ENCODE measurements around the gene LCN12. TPM values are rescaled to one million over a fixed set of nuclear protein-coding genes. Genes with fewer than 3 reads are reported as not detected.

The LCN12 gene
- total RNA-seq, 1 donor from 2014 or later, result 7.8 TPM

- TF ChIP-seq, protein P1, sequence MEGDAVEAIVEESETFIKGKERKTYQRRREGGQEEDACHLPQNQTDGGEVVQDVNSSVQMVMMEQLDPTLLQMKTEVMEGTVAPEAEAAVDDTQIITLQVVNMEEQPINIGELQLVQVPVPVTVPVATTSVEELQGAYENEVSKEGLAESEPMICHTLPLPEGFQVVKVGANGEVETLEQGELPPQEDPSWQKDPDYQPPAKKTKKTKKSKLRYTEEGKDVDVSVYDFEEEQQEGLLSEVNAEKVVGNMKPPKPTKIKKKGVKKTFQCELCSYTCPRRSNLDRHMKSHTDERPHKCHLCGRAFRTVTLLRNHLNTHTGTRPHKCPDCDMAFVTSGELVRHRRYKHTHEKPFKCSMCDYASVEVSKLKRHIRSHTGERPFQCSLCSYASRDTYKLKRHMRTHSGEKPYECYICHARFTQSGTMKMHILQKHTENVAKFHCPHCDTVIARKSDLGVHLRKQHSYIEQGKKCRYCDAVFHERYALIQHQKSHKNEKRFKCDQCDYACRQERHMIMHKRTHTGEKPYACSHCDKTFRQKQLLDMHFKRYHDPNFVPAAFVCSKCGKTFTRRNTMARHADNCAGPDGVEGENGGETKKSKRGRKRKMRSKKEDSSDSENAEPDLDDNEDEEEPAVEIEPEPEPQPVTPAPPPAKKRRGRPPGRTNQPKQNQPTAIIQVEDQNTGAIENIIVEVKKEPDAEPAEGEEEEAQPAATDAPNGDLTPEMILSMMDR (IDR thresholded peaks at IDR 0.05; ENCODE audit: borderline replicate concordance), result no peak
- no peaks in the 10 kb centered on the region for H3K36me3 ChIP-seq
- intact Hi-C loops (cut with micrococcal nuclease), result no loop called here
- H3K9me3 ChIP-seq (replicated peaks), result no peaks in the 10 kb centered on the region
- peaks cover 56% of the 10 kb centered on the region for H3K4me1 ChIP-seq
- no peak overlapping the region for H3K4me3 ChIP-seq
- DNase-seq, result no peak
- H3K27ac ChIP-seq (replicated peaks), result no peak overlapping the region
- H3K27me3 ChIP-seq (ENCODE audit: low read depth), result no peaks in the 10 kb centered on the region
Observed at GRCh38 chr9:136964171-136964689, 12.2 kb downstream of the LCN12 start.

DNA sequence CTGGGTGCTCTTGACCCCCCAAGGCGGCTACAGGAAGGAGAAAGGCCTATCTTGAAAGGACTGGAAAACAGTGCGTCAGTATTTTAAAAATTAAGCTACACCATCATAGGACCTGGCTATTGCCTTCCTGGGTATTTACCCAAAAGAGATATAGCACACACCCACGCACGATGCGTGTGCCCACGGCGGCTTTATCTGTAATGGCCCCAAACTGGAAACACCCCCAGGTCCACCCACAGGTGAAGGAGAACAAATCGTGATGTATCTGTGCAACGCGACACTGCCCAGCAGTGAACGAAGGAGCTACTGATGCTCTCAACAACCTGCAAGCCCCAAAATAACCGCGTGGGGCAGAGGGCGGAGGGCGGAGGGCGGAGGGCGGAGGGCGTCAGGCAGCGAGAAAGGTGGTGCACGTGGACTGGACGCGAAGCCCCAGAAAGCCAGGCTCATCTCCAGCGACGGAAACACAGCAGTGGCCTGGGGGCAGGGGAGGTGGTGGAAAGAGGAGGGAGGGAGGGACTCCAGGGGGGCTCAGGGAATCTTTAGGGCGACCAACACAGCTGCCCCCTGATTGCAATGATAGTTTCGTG, 12.9 kb downstream of the LCN12 start:
- Histone ChIP-seq H3K36me3 (no peaks in the 10 kb centered on the region), H3K4me3 (no peak overlapping the region), H3K27ac (replicated peaks) (no peak overlapping the region), H3K27me3 (ENCODE audit: low read depth) (no peaks in the 10 kb centered on the region), H3K4me1 (peaks cover 56% of the 10 kb centered on the region), H3K9me3 (replicated peaks) (no peaks in the 10 kb centered on the region)
- TF ChIP-seq, protein P1 (IDR thresholded peaks at IDR 0.05; ENCODE audit: borderline replicate concordance), result no peak
- intact Hi-C loops (cut with micrococcal nuclease), result no loop called here
- DNase-seq, result no peak

DNA sequence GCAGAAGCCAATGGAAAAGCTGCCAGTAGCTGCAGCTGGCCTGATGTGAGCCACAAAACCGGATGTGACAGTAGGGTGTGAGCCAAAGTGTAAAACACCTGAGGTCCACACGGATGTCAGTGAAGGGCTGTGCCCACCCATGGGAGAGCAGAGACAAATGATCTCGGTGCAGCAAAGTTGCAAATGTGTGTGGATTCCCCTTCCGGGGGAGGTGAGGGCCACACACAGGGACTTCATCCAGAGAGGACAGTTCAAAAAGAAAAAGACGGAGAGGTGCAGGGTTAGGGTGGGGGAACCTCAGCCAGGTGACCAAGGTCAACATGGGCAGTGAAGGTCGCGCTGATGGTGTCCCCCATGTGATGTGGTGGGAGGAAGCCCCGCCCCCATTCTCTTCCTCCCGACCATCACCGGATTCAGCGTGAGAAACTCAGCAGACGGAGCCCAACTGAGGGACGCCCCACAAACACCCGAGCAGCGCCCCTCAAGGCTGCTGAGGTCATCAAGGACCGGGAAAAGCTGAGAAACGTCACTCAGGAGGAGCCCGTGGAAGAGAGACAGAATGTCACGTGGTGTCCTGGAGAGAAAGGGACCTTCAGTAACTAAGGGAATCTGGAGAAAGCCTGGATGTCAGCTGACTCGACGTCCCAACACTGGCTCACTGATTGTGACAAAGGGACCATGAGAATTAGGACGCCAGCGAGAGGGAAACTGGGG, 13.9 kb downstream of the LCN12 start:
- no peaks in the 10 kb centered on the region for H3K27me3 ChIP-seq (ENCODE audit: low read depth)
- peak overlapping the region; percentile 34 for H3K4me3 ChIP-seq
- H3K27ac ChIP-seq (replicated peaks), result no peak overlapping the region
- H3K4me1 ChIP-seq, result peaks cover 60% of the 10 kb centered on the region
- TF ChIP-seq, protein P1 (IDR thresholded peaks at IDR 0.05; ENCODE audit: borderline replicate concordance), result no peak
- no peak for DNase-seq
- H3K36me3 ChIP-seq, result no peaks in the 10 kb centered on the region
- intact Hi-C loops (cut with micrococcal nuclease), result no loop called here
- no peaks in the 10 kb centered on the region for H3K9me3 ChIP-seq (replicated peaks)

GRCh38 chr9:136968333-136969127, 16.5 kb downstream of the LCN12 start:
- TF ChIP-seq, protein P1 (IDR thresholded peaks at IDR 0.05; ENCODE audit: borderline replicate concordance), result no peak
- H3K36me3 ChIP-seq, result no peaks in the 10 kb centered on the region
- DNase-seq, result no peak
- peaks cover 51% of the 10 kb centered on the region for H3K4me1 ChIP-seq
- H3K4me3 ChIP-seq, result no peak overlapping the region
- H3K9me3 ChIP-seq (replicated peaks), result no peaks in the 10 kb centered on the region
- intact Hi-C loops (cut with micrococcal nuclease), result no loop called here
- no peak overlapping the region for H3K27ac ChIP-seq (replicated peaks)
- no peaks in the 10 kb centered on the region for H3K27me3 ChIP-seq (ENCODE audit: low read depth)

DNA sequence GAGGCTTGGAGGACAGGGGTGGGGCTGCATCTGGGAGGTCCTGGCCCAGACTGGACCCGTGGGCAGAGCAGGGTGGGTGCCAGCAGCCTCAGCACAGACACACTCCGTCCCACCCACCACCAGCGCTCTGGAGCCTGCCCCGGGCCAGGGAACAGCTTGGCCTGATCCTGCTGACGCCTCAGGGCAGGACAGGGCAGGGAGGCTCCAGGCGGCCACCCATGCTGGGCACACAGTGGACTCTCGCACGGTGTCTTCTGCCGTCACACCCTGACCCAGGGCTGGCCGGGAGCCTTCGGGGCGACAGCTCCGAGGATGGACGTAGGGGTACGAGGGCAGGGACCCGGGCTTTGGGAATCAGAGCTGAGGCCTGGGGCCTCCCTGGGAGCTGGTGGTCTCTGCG, 17.1 kb downstream of the LCN12 start:
- Histone ChIP-seq H3K36me3 (no peaks in the 10 kb centered on the region), H3K4me3 (no peak overlapping the region), H3K27me3 (ENCODE audit: low read depth) (no peaks in the 10 kb centered on the region), H3K9me3 (replicated peaks) (no peaks in the 10 kb centered on the region), H3K27ac (replicated peaks) (no peak overlapping the region), H3K4me1 (peaks cover 51% of the 10 kb centered on the region)
- DNase-seq, result no peak
- TF ChIP-seq, protein P1 (IDR thresholded peaks at IDR 0.05; ENCODE audit: borderline replicate concordance), result no peak
- intact Hi-C loops (cut with micrococcal nuclease), result no loop called here

Measured in left ventricle myocardium inferior (tissue), 1 donor.